ENCODE data around the gene PTPN23.

Gene PTPN23

GRCh38 chr3:47406762-47407149 is 25.9 kb downstream of the PTPN23 start:
- no peak overlapping the region for H3K27ac ChIP-seq (ENCODE audit: extremely low read depth, low read depth, low read length)
- POLR2A ChIA-PET = interaction anchor here (1.3 kb wide), 1 partner anchor 26 kb away, joined by 3 read pairs; the partner anchor contains the start of gene PTPN23
- TF ChIP-seq ZIC2 (tag by site-specific recombination; IDR thresholded peaks at IDR 0.05) (peak; percentile 46; the same call in 1 of the 2 replicates), ZNF785 (tag by site-specific recombination; IDR thresholded peaks at IDR 0.05) (no peak), CTCF (tag by site-specific recombination; IDR thresholded peaks at IDR 0.05) (peak; percentile 51), ZSCAN30 (tag by site-specific recombination; IDR thresholded peaks at IDR 0.05) (no peak), GLIS1 (tag by site-specific recombination; IDR thresholded peaks at IDR 0.05) (peak; percentile 45; the same call in 1 of the 2 replicates), KLF1 (tag by site-specific recombination; IDR thresholded peaks at IDR 0.05) (peak; percentile 56; the same call in 1 of the 2 replicates)
- CTCF ChIA-PET = interaction anchor here (0.6 to 1.5 kb wide), 5 partner anchors 9 to 276 kb away, joined by 3 to 13 read pairs (median 4); no protein-coding TSS in a partner anchor
- H3K4me1 ChIP-seq (ENCODE audit: control insufficient read depth, insufficient read depth, low read length) = no peaks in the 10 kb centered on the region
- H3K9me3 ChIP-seq (ENCODE audit: control insufficient read depth, insufficient read depth, low read depth, low read length) = no peaks in the 10 kb centered on the region
- H3K4me3 ChIP-seq (ENCODE audit: low read depth, low read length) = no peak overlapping the region
- peaks cover 0 to 50% of the 10 kb centered on the region in 2 experiments; a peak in 2 of 3 replicates for H3K36me3 ChIP-seq (ENCODE audit: control insufficient read depth in 2 of 2, insufficient read depth in 1 of 2, low read length in 2 of 2)

GRCh38 chr3:47407237-47407636 is 26.4 kb downstream of the PTPN23 start:
- Histone ChIP-seq H3K4me3 (ENCODE audit: low read depth, low read length) (no peak overlapping the region), H3K27ac (ENCODE audit: extremely low read depth, low read depth, low read length) (no peak overlapping the region), H3K36me3 (ENCODE audit: control insufficient read depth in 2 of 2, insufficient read depth in 1 of 2, low read length in 2 of 2) (peaks cover 0 to 55% of the 10 kb centered on the region in 2 experiments; a peak in 2 of 3 replicates), H3K9me3 (ENCODE audit: control insufficient read depth, insufficient read depth, low read depth, low read length) (no peaks in the 10 kb centered on the region), H3K4me1 (ENCODE audit: control insufficient read depth, insufficient read depth, low read length) (no peaks in the 10 kb centered on the region)
- ChIA-PET POLR2A (interaction anchor here (1.3 kb wide), 1 partner anchor 27 kb away, joined by 3 read pairs; the partner anchor contains the start of gene PTPN23), CTCF (interaction anchor here (1.0 to 1.5 kb wide), 4 partner anchors 9 to 80 kb away, joined by 4 to 13 read pairs (median 4); no protein-coding TSS in a partner anchor)
- TF ChIP-seq KLF9 (tag by site-specific recombination; IDR thresholded peaks at IDR 0.05; ENCODE audit: low read depth) (no peak), ZNF548 (tag by site-specific recombination; IDR thresholded peaks at IDR 0.05) (no peak), ZNF544 (tag by site-specific recombination; IDR thresholded peaks at IDR 0.05) (no peak), ZFP41 (tag by site-specific recombination; IDR thresholded peaks at IDR 0.05; ENCODE audit: borderline replicate concordance) (no peak), ZNF677 (tag by site-specific recombination; IDR thresholded peaks at IDR 0.05) (no peak), ZNF26 (tag by site-specific recombination; IDR thresholded peaks at IDR 0.05) (no peak)

GRCh38 chr3:47407896-47408838 is 27.3 kb downstream of the PTPN23 start:
- ChIA-PET CTCF (interaction anchor here (1.2 kb wide), 1 partner anchor 8 kb away, joined by 4 read pairs; no protein-coding TSS in a partner anchor), POLR2A (interaction anchor here (1.3 kb wide), 1 partner anchor 28 kb away, joined by 3 read pairs; the partner anchor contains the start of gene PTPN23)

More at GRCh38 chr3:47407896-47408838, 27.3 kb downstream of the PTPN23 start:
- Histone ChIP-seq H3K4me3 (ENCODE audit: low read depth, low read length) (no peak overlapping the region), H3K36me3 (ENCODE audit: control insufficient read depth in 2 of 2, insufficient read depth in 1 of 2, low read length in 2 of 2) (peaks cover 0 to 63% of the 10 kb centered on the region in 2 experiments; a peak in 2 of 3 replicates), H3K27ac (ENCODE audit: extremely low read depth, low read depth, low read length) (no peak overlapping the region), H3K4me1 (ENCODE audit: control insufficient read depth, insufficient read depth, low read length) (no peaks in the 10 kb centered on the region), H3K9me3 (ENCODE audit: control insufficient read depth, insufficient read depth, low read depth, low read length) (no peaks in the 10 kb centered on the region)
- TF ChIP-seq ZNF639 (tag by site-specific recombination; IDR thresholded peaks at IDR 0.05) = no peak
- no peak for TF ChIP-seq ZNF280D (tag by site-specific recombination; IDR thresholded peaks at IDR 0.05)
